ENCODE results near the gene SLC5A4. TPM values are rescaled to one million over a fixed set of nuclear protein-coding genes. Genes with fewer than 3 reads are reported as not detected.
"Not testable (repeated sequence)": the region's sequence is repeated elsewhere in the genome, so short reads cannot be mapped to it uniquely, and the experiment has no call there.

Gene SLC5A4
- 0.69 TPM in 1 of 2 replicates, not detected in the other for total RNA-seq

GRCh38 chr22:32255217-32255616, at the start of gene SLC5A4:
TSS of gene SLC5A4 (minus strand) at chr22:32255347. CDS start at chr22:32255329, 18 bp downstream.
- DNase-seq (ENCODE audit: low read depth) = no peak

- not testable (repeated sequence) for DNase-seq (ENCODE audit: low read depth)
These were observed 38.8 kb upstream of the SLC5A4 start for GRCh38 chr22:32293921-32294320.

- DNase-seq (ENCODE audit: low read depth) = no peak
These were observed 31.2 kb upstream of the SLC5A4 start for GRCh38 chr22:32286290-32286840.

- DNase-seq (ENCODE audit: low read depth) = peak; percentile 43
These were observed 25.9 kb upstream of the SLC5A4 start for GRCh38 chr22:32281072-32281471.

- not testable (repeated sequence) for DNase-seq (ENCODE audit: low read depth)
These were observed 20.2 kb upstream of the SLC5A4 start for GRCh38 chr22:32275353-32275752.

GRCh38 chr22:32271389-32271788, 16.2 kb upstream of the SLC5A4 start:
- DNase-seq (ENCODE audit: low read depth) = no peak

GRCh38 chr22:32270641-32271369, 15.7 kb upstream of the SLC5A4 start:
- no peak for DNase-seq (ENCODE audit: low read depth)

DNA sequence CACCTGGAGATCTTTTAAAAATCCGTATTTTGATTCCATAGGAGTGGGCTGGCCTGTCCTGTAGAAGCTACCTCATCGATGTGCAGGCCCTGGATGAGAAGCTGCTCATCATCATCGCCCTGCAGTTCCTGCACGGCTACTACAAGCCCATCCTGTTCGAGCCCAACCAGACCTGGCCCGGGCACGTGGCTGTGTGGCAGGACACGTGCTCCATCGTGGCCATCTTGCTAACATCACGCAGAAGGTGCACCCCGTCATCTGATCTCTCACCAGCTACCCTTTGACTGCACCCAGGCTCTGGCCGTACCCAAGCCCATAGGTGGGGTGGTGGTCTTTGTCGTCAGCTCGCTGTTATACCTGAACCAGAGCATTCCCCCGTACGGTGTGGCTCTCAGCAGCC, 14.2 kb upstream of the SLC5A4 start:
- no peak for DNase-seq (ENCODE audit: low read depth)

DNA sequence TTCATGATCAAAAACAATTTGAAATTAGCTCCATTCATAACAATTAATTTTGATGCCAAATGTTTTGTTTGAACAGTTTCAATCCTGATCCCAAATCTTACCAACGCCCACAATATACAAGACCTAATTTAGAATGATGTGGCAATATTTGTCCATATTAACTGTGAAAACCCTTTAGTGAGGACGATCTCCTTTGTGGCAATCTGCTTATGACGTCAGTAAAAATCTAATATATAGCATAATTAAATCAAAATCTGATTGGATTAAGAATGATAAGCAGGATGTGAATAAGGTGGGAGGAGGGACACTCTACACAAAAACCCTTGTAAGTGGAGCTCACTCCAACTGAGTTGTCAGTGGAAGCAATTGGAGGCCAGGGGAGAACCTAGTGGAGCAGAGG, 11.9 kb upstream of the SLC5A4 start:
- DNase-seq (ENCODE audit: low read depth) = no peak

- peak; percentile 43 for DNase-seq (ENCODE audit: low read depth)
These were observed 11.0 kb upstream of the SLC5A4 start for GRCh38 chr22:32265882-32266767.

GRCh38 chr22:32263678-32264077, 8.5 kb upstream of the SLC5A4 start:
- not testable (repeated sequence) for DNase-seq (ENCODE audit: low read depth)

DNA sequence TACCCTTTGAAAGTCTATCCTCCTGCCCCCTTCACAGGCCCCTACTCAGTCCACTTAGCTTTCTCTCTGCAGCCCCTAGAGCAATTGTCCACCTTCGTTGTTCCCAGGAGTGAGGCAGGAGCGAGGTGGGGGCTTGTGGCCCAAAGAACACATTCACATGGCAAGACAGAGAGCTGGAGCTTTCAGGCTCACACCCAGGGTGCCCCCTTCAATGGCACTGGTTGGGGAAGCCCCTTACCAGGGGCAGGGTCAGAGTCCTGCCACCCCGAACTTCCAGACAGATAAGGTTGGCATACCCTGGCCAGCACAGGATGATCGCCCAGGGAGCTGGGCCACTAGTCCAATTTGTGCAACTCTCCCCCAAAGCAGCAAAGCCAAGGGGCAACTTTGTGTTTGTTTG, 6.2 kb upstream of the SLC5A4 start:
- no peak for DNase-seq (ENCODE audit: low read depth)

- no peak for DNase-seq (ENCODE audit: low read depth)
These were observed 3.6 kb upstream of the SLC5A4 start for GRCh38 chr22:32258791-32259190.

- peak; percentile 40 for DNase-seq (ENCODE audit: low read depth)
These were observed 579 bp upstream of the SLC5A4 start for GRCh38 chr22:32255726-32256125.

GRCh38 chr22:32249231-32249630, 5.9 kb downstream of the SLC5A4 start:
- DNase-seq (ENCODE audit: low read depth) = no peak

DNA sequence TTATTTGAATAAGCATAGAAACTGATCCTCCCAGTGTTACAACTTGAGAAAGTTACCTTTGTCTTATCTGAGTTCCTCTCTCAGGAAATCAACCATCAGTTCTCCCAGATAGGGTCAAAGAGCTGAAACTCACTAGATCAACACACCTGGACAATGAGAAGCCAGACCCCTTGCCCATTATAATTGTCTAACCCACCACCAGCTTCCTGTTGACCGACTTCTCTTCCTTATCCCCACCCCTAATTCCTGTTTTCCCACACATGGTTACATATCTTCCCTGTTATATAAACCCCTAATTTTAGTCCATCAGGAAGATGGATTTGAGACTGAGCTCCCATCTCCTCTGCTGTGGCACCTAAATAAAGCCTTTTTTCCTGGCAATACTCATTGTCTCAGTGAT, 6.9 kb downstream of the SLC5A4 start:
- DNase-seq (ENCODE audit: low read depth) = no peak

GRCh38 chr22:32246166-32246565, 9.0 kb downstream of the SLC5A4 start:
- no peak for DNase-seq (ENCODE audit: low read depth)

DNA sequence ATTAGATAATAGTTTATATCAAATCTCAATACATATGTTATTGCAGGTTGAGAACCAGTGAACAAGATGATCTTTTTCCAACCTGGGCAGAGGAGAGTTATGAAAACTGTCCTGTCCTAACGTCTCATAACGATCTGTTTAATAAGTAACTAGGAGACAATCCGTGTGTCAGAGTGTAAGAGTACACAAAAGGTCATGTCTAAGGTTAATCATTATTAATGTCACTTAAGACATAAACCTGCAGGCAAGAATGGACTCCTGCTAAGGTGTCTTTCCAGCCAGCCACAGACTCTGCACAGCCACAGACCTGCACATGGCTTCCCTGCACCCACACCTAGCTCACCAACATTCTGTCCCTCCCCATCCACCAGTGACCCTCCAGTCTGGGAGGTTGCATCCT, 10.1 kb downstream of the SLC5A4 start:
- DNase-seq (ENCODE audit: low read depth) = peak; percentile 78

GRCh38 chr22:32244547-32244946, 10.6 kb downstream of the SLC5A4 start:
- DNase-seq (ENCODE audit: low read depth) = no peak

GRCh38 chr22:32240461-32240860, 14.7 kb downstream of the SLC5A4 start:
- peak; percentile 33 for DNase-seq (ENCODE audit: low read depth)

DNA sequence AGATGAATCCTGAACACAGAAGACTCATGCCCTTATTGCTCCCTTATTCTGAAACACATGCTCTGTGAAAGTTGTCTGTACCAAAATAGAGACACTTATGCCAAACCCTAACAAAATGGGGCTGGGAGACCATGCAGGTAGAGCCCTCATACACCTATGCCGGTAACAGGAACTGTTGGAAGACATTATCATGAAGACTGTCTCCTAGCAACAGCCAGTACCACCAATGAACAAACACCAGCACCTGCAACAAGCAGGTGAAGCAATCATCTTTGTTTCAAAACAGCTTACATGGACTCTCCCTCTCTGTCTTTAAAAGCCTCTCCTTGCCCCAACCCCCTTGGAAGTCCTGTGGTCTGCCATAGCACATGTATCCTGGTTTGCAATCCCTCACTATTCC, 17.2 kb downstream of the SLC5A4 start:
- no peak for DNase-seq (ENCODE audit: low read depth)

DNA sequence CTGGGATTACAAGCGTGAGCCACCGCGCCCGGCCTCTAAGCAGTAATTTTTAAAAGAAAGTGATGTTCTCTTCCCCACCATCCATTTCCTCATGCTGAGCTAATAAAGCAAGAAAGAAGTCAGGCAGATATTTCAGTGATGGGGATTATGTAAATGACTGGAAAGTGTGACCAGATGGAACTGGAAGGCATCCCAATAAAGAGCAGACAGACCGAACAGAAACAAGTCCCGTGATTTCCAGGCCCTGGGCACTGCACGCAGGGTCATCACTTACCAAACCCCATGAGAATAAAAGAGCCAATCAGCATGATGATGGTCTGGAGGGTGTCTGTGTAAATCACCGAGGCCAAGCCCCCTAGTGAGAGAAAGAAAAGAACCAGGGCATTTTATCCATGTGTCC, 18.2 kb downstream of the SLC5A4 start:
- DNase-seq (ENCODE audit: low read depth) = no peak

- no peak for DNase-seq (ENCODE audit: low read depth)
These were observed 22.1 kb downstream of the SLC5A4 start for GRCh38 chr22:32233091-32233490.
